Spinal cord (tissue), 10 donors: ENCODE measurements around the gene MTMR3. TPM values are rescaled to one million over a fixed set of nuclear protein-coding genes. Genes with fewer than 3 reads are reported as not detected.

ENCODE experiments used
- DNase-seq, 6 donors: peaks; one replicate each; pipeline versions ENCODE4 v3.0.0 to v3.0.0-alpha.2; 2013 to 2015; ENCODE audit warnings: low spot score in 6 of 6, low read depth in 4 of 6
- H3K27ac ChIP-seq: one replicate; pipeline ENCODE4 v1.5.1; 2013; ENCODE audit warnings: low read depth, low read length, control low read depth
- H3K27me3 ChIP-seq: one replicate; pipeline ENCODE4 v1.6.1; 2013; ENCODE audit warnings: low read length; ENCODE audit not compliant: control insufficient read depth, insufficient read depth
- H3K36me3 ChIP-seq: one replicate; pipeline ENCODE4 v1.6.1; 2013; ENCODE audit warnings: low read length; ENCODE audit not compliant: control insufficient read depth, insufficient read depth
- H3K4me1 ChIP-seq: one replicate; pipeline ENCODE4 v1.6.1; 2013; ENCODE audit warnings: low read length; ENCODE audit not compliant: control insufficient read depth, insufficient read depth
- H3K4me3 ChIP-seq: one replicate; pipeline ENCODE4 v1.5.1; 2013; ENCODE audit warnings: low read depth, low read length, control low read depth
- H3K9me3 ChIP-seq: one replicate; pipeline ENCODE4 v1.6.1; 2013; ENCODE audit warnings: low read length; ENCODE audit not compliant: control insufficient read depth, insufficient read depth
- WGBS: methylation state at CpG from one replicate; pipeline ENCODE4 v1.1.5; 2013; ENCODE audit warnings: missing lambda C conversion rate; ENCODE audit not compliant: insufficient coverage; 5-methylcytosine and 5-hydroxymethylcytosine counted together
- polyA plus RNA-seq, 2 donors: library from polyadenylated mRNA; unstranded; fragments of 120-200 nt; gene quantifications; one replicate each; pipeline ENCODE4 v1.2.1, GENCODE V29; 2013; ENCODE audit not compliant: insufficient read length in 2 of 2
- total RNA-seq, 2 donors: library from RNA; depleted of rRNA in 1 of 2; stranded (reverse); fragments of 120-200 nt in 1 of 2; fragments of >200 nt in 1 of 2; gene quantifications; one replicate each; pipeline versions ENCODE4 v1.2.3 to v1.2.4, GENCODE V29; 2013 to 2014
- donor health status: healthy.

Gene MTMR3
- total and polyA plus RNA-seq, 4 donors, result 47.6 to 61.3 (median 51.6) TPM

GRCh38 chr22:29932136-29932535 is 49.2 kb downstream of the MTMR3 start:
- Histone ChIP-seq H3K36me3 (no peaks in the 10 kb centered on the region), H3K9me3 (no peaks in the 10 kb centered on the region), H3K27me3 (no peaks in the 10 kb centered on the region), H3K4me3 (no peak overlapping the region), H3K27ac (no peak overlapping the region), H3K4me1 (no peaks in the 10 kb centered on the region)
- WGBS, result no CpG with 5 or more reads among the region's 2 CpGs
- no peak for DNase-seq

GRCh38 chr22:29933619-29934018 is 50.6 kb downstream of the MTMR3 start:
- no CpG with 5 or more reads among the region's 1 CpG for WGBS
- H3K27me3 ChIP-seq, result no peaks in the 10 kb centered on the region
- no peaks in the 10 kb centered on the region for H3K9me3 ChIP-seq
- no peak for DNase-seq
- H3K36me3 ChIP-seq, result no peaks in the 10 kb centered on the region
- H3K4me1 ChIP-seq, result no peaks in the 10 kb centered on the region
- no peak overlapping the region for H3K4me3 ChIP-seq
- H3K27ac ChIP-seq, result no peak overlapping the region

- Histone ChIP-seq H3K27me3 (no peaks in the 10 kb centered on the region), H3K4me1 (no peaks in the 10 kb centered on the region), H3K9me3 (no peaks in the 10 kb centered on the region), H3K27ac (no peak overlapping the region), H3K4me3 (no peak overlapping the region), H3K36me3 (no peaks in the 10 kb centered on the region)
- no CpG with 5 or more reads among the region's 2 CpGs for WGBS
- no peak for DNase-seq
Observed at GRCh38 chr22:29934596-29934995, 51.6 kb downstream of the MTMR3 start.

GRCh38 chr22:29936186-29936585 is 53.2 kb downstream of the MTMR3 start:
- Histone ChIP-seq H3K9me3 (no peaks in the 10 kb centered on the region), H3K27me3 (no peaks in the 10 kb centered on the region), H3K4me1 (no peaks in the 10 kb centered on the region), H3K36me3 (no peaks in the 10 kb centered on the region), H3K27ac (peak overlapping the region; percentile 10), H3K4me3 (no peak overlapping the region)
- WGBS, result no CpG with 5 or more reads among the region's 1 CpG
- peak in 5 of 6 donors; percentile 15 to 69 (median 29) for DNase-seq

DNA sequence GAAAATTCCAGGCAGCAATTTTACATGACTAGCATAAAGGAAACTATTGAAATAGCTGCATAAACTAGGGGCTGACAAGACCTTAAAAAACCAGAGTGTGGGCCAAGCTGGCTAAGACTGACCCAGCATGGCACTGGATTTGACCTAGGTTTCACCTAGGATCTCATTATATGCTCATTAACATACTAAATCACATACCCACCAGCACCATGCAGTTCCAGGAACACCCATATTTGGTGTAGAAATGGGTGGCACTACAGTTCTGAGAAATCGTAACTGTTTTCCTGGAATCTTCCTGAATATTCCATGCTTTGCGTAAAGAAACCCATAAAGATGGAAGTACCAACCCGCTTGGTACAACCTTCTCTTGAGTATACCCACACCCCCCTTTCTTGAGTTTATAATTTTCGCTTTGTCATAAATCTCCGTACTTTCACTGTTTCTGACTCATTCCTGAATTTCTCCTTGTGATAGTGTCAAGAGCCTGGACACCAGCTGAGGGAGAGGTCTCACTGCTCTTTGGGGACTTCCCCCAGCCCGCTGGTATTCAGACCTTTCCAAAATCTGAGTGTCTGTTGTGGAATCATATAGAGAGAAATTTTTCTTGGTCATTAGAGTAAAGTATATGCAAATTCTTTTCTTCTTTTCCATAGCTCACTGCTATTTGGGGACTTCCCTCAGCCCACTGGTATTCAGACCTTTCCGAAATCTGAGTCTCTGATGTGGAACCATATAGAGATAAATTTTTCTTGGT is 55.1 kb downstream of the MTMR3 start:
- Histone ChIP-seq H3K4me1 (no peaks in the 10 kb centered on the region), H3K27ac (no peak overlapping the region), H3K36me3 (no peaks in the 10 kb centered on the region), H3K4me3 (no peak overlapping the region), H3K9me3 (no peaks in the 10 kb centered on the region), H3K27me3 (no peaks in the 10 kb centered on the region)
- DNase-seq, result no peak
- WGBS, result 73% methylated on average over 2 of the region's 7 CpGs

DNA sequence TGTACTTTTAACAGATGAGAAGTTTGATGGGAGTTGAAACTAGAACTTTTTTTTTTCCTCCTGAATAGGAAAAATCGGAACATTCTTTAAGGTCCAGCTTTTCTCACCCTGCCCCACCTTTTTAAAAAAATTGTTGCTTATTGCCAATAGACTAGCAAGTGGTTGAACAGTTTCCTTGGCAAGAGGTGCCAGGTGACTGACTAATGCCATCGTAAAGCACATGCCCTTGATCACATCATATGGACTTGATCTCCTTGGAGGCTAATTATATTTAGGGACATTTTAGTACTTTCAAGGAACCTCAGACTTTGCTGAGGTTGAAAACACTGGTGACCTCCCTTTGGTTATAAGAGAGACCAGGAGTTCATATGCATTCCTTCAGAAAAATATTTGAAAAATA is 57.6 kb downstream of the MTMR3 start:
- no CpG with 5 or more reads among the region's 2 CpGs for WGBS
- H3K4me3 ChIP-seq, result no peak overlapping the region
- no peaks in the 10 kb centered on the region for H3K9me3 ChIP-seq
- H3K27me3 ChIP-seq, result no peaks in the 10 kb centered on the region
- H3K36me3 ChIP-seq, result no peaks in the 10 kb centered on the region
- H3K4me1 ChIP-seq, result peaks cover 4% of the 10 kb centered on the region
- no peak for DNase-seq
- H3K27ac ChIP-seq, result no peak overlapping the region

GRCh38 chr22:29944339-29944738 is 61.4 kb downstream of the MTMR3 start:
- H3K36me3 ChIP-seq, result no peaks in the 10 kb centered on the region
- no CpG with 5 or more reads among the region's 2 CpGs for WGBS
- DNase-seq, result no peak
- no peak overlapping the region for H3K4me3 ChIP-seq
- H3K27ac ChIP-seq, result no peak overlapping the region
- no peaks in the 10 kb centered on the region for H3K9me3 ChIP-seq
- peaks cover 6% of the 10 kb centered on the region for H3K4me1 ChIP-seq
- no peaks in the 10 kb centered on the region for H3K27me3 ChIP-seq

- Histone ChIP-seq H3K36me3 (no peaks in the 10 kb centered on the region), H3K27ac (no peak overlapping the region), H3K4me1 (peaks cover 6% of the 10 kb centered on the region), H3K27me3 (no peaks in the 10 kb centered on the region), H3K9me3 (no peaks in the 10 kb centered on the region), H3K4me3 (no peak overlapping the region)
- WGBS, result 60% methylated on average over 1 of the region's 3 CpGs
- DNase-seq, result no peak
Observed at GRCh38 chr22:29945435-29945834, 62.5 kb downstream of the MTMR3 start.

GRCh38 chr22:29946220-29946619 is 63.2 kb downstream of the MTMR3 start:
- DNase-seq, result no peak
- H3K9me3 ChIP-seq, result no peaks in the 10 kb centered on the region
- no peaks in the 10 kb centered on the region for H3K36me3 ChIP-seq
- WGBS, result 75% methylated on average over 1 of the region's 2 CpGs
- H3K4me3 ChIP-seq, result no peak overlapping the region
- no peak overlapping the region for H3K27ac ChIP-seq
- H3K4me1 ChIP-seq, result peaks cover 6% of the 10 kb centered on the region
- no peaks in the 10 kb centered on the region for H3K27me3 ChIP-seq
